GM21447 (cell line): ENCODE data around the gene PTPRM.

Experiments
- ATAC-seq: cut with Tn5 transposase; IDR thresholded peaks from one replicate; pipeline ENCODE4 v1.9.1; 2021; ENCODE audit not compliant: unreplicated experiment

PTPRM gene

GRCh38 chr18:8290435-8290834, 723.3 kb downstream of the PTPRM start:
- ATAC-seq: no peak

- ATAC-seq: no peak
These were observed 723.8 kb downstream of the PTPRM start for GRCh38 chr18:8290913-8291312.

- no peak for ATAC-seq
These were observed 726.1 kb downstream of the PTPRM start for GRCh38 chr18:8293184-8293583.

GRCh38 chr18:8296886-8297616, 729.9 kb downstream of the PTPRM start:
- ATAC-seq: no peak

- ATAC-seq: no peak
These were observed 731.1 kb downstream of the PTPRM start for GRCh38 chr18:8298186-8298585.

- ATAC-seq: no peak
These were observed 732.2 kb downstream of the PTPRM start for GRCh38 chr18:8299054-8299980.

GRCh38 chr18:8300751-8301410, 733.8 kb downstream of the PTPRM start:
- ATAC-seq: no peak

GRCh38 chr18:8301427-8302172, 734.5 kb downstream of the PTPRM start:
- ATAC-seq: no peak

- no peak for ATAC-seq
These were observed 736.1 kb downstream of the PTPRM start for GRCh38 chr18:8303151-8303755.

- ATAC-seq: no peak
These were observed 740.8 kb downstream of the PTPRM start for GRCh38 chr18:8307960-8308359.

- ATAC-seq: no peak
These were observed 745.9 kb downstream of the PTPRM start for GRCh38 chr18:8313043-8313442.

GRCh38 chr18:8314124-8314523, 747.0 kb downstream of the PTPRM start:
- ATAC-seq: no peak

- no peak for ATAC-seq
These were observed 752.8 kb downstream of the PTPRM start for GRCh38 chr18:8319798-8320489.

- ATAC-seq: no peak
These were observed 755.4 kb downstream of the PTPRM start for GRCh38 chr18:8322486-8322885.

- no peak for ATAC-seq
These were observed 757.4 kb downstream of the PTPRM start for GRCh38 chr18:8324343-8325065.

- ATAC-seq: no peak
These were observed 759.8 kb downstream of the PTPRM start for GRCh38 chr18:8326763-8327394.

GRCh38 chr18:8328126-8328525, 761.0 kb downstream of the PTPRM start:
- no peak for ATAC-seq

- ATAC-seq: no peak
These were observed 762.2 kb downstream of the PTPRM start for GRCh38 chr18:8329186-8329771.
